ENCODE measurements around the gene HTRA2.

The HTRA2 gene

GRCh38 chr2:74516650-74517049 is 13.1 kb upstream of the HTRA2 start:
- DNase-seq: no peak

GRCh38 chr2:74522516-74522915 is 7.2 kb upstream of the HTRA2 start:
- no peak for DNase-seq

GRCh38 chr2:74524005-74524404 is 5.7 kb upstream of the HTRA2 start:
- DNase-seq: no peak

GRCh38 chr2:74524955-74525716 is 4.6 kb upstream of the HTRA2 start:
- DNase-seq: no peak

- DNase-seq: peak; percentile 42
Observed at GRCh38 chr2:74525717-74526648, 3.8 kb upstream of the HTRA2 start, which contains the start of gene DQX1. TSS of gene DQX1 (minus strand) at chr2:74526231. CDS start at chr2:74525729, 502 bp downstream.

- DNase-seq: no peak
Observed at GRCh38 chr2:74526649-74527230, 3.0 kb upstream of the HTRA2 start.

GRCh38 chr2:74527741-74528140 is 2.0 kb upstream of the HTRA2 start:
- no peak for DNase-seq

- no peak for DNase-seq
Observed at GRCh38 chr2:74528600-74529356, 955 bp upstream of the HTRA2 start.

GRCh38 chr2:74530239-74531187 is 780 bp downstream of the HTRA2 start:
- no peak for DNase-seq

- no peak for DNase-seq
Observed at GRCh38 chr2:74531666-74532065, 1.9 kb downstream of the HTRA2 start.

- DNase-seq: peak; percentile 50
Observed at GRCh38 chr2:74532222-74532621, 2.5 kb downstream of the HTRA2 start.

- DNase-seq: no peak
Observed at GRCh38 chr2:74533464-74533863, 3.7 kb downstream of the HTRA2 start.

- DNase-seq: no peak
Observed at GRCh38 chr2:74534411-74534810, 4.7 kb downstream of the HTRA2 start.

- DNase-seq: no peak
Observed at GRCh38 chr2:74535440-74535965, 5.8 kb downstream of the HTRA2 start.

- DNase-seq: no peak
Observed at GRCh38 chr2:74536166-74536950, 6.6 kb downstream of the HTRA2 start.

- DNase-seq: no peak
Observed at GRCh38 chr2:74537140-74537539, 7.4 kb downstream of the HTRA2 start.

- no peak for DNase-seq
Observed at GRCh38 chr2:74538881-74539339, 9.2 kb downstream of the HTRA2 start.

- no peak for DNase-seq
Observed at GRCh38 chr2:74540291-74540690, 10.6 kb downstream of the HTRA2 start.

GRCh38 chr2:74542978-74543377 is 13.2 kb downstream of the HTRA2 start:
- no peak for DNase-seq

GRCh38 chr2:74544634-74545033 is 14.9 kb downstream of the HTRA2 start:
- DNase-seq: no peak
